SK-N-SH treated with all-trans-retinoic acid at 6 μM for 48 hours (cell line): ENCODE data around the gene COL6A2.

Experiments used
- ATAC-seq: fragments of 200-7000 bp; cut with Tn5 transposase; 3 replicates; pipeline ENCODE4 v1.9.1; 2020; ENCODE audit warnings: mild to moderate bottlenecking, moderate library complexity
- ARNTL ChIP-seq: fragments of 450-650 bp; formaldehyde crosslinking; IDR thresholded peaks from 2 replicates; pipeline ENCODE4 v1.5.0; 2020; ENCODE audit warnings: low read depth, mild to moderate bottlenecking, moderate library complexity, borderline replicate concordance
- BACH2 ChIP-seq: fragments of 250-450 bp; sonication (Bioruptor Pico); IDR thresholded peaks from 2 replicates; pipeline ENCODE4 v1.9.0; 2021; ENCODE audit warnings: mild to moderate bottlenecking, borderline replicate concordance
- CSDC2 ChIP-seq: fragments of 250-450 bp; sonication (Bioruptor Pico); IDR thresholded peaks from 2 replicates; pipeline ENCODE4 v1.5.0; 2020; ENCODE audit warnings: mild to moderate bottlenecking, moderate library complexity
- ESRRG ChIP-seq: fragments of 250-450 bp; sonication (Bioruptor Pico); IDR thresholded peaks from 2 replicates; pipeline ENCODE4 v1.6.1; 2021; ENCODE audit warnings: mild to moderate bottlenecking
- GLIS3 ChIP-seq: fragments of 250-450 bp; sonication (Bioruptor Pico); IDR thresholded peaks from 2 replicates; pipeline ENCODE4 v1.5.0; 2020; ENCODE audit warnings: mild to moderate bottlenecking, moderate library complexity
- ISL1 ChIP-seq: fragments of 250-450 bp; sonication (Bioruptor Pico); IDR thresholded peaks from 2 replicates; pipeline ENCODE4 v2.1.2; 2022; ENCODE audit warnings: mild to moderate bottlenecking, moderate library complexity
- OSR1 ChIP-seq: fragments of 250-450 bp; sonication (Bioruptor Pico); IDR thresholded peaks from 2 replicates; pipeline ENCODE4 v1.8.0; 2022; ENCODE audit warnings: moderate library complexity, mild to moderate bottlenecking, inconsistent platforms
- PATZ1 ChIP-seq: fragments of 250-450 bp; sonication (Bioruptor Pico); IDR thresholded peaks from 2 replicates; pipeline ENCODE4 v1.8.0; 2020; ENCODE audit warnings: mild to moderate bottlenecking, moderate library complexity, borderline replicate concordance
- PPARA ChIP-seq: fragments of 250-450 bp; sonication (Bioruptor Pico); IDR thresholded peaks from 2 replicates; pipeline ENCODE4 v1.5.0; 2020; ENCODE audit warnings: mild to moderate bottlenecking, borderline replicate concordance
- RARB ChIP-seq: fragments of 250-450 bp; sonication (Bioruptor Pico); IDR thresholded peaks from 2 replicates; pipeline ENCODE4 v1.8.0; 2021; ENCODE audit warnings: mild to moderate bottlenecking, moderate library complexity
- SNAI2 ChIP-seq: fragments of 250-450 bp; sonication (Bioruptor Pico); IDR thresholded peaks from 2 replicates; pipeline ENCODE4 v1.5.0; 2020; ENCODE audit warnings: mild to moderate bottlenecking, moderate library complexity
- TCF4 ChIP-seq: fragments of 250-450 bp; sonication (Bioruptor Pico); IDR thresholded peaks from 2 replicates; pipeline ENCODE4 v1.8.0; 2021; ENCODE audit warnings: mild to moderate bottlenecking, moderate library complexity, borderline replicate concordance
- TOX ChIP-seq: fragments of 250-450 bp; sonication (Bioruptor Pico); IDR thresholded peaks from 2 replicates; pipeline ENCODE4 v1.8.0; 2021; ENCODE audit warnings: mild to moderate bottlenecking, moderate library complexity, borderline replicate concordance
- ZC3H10 ChIP-seq: fragments of 250-450 bp; sonication (Bioruptor Pico); IDR thresholded peaks from 2 replicates; pipeline ENCODE4 v1.5.1; 2021; ENCODE audit warnings: mild to moderate bottlenecking, moderate library complexity
- ZFP3 ChIP-seq: fragments of 250-450 bp; sonication (Bioruptor Pico); IDR thresholded peaks from 2 replicates; pipeline ENCODE4 v1.5.0; 2020; ENCODE audit warnings: mild to moderate bottlenecking, moderate library complexity
- ZFP30 ChIP-seq: fragments of 450-650 bp; formaldehyde crosslinking; IDR thresholded peaks from 2 replicates; pipeline ENCODE4 v1.5.0; 2022; ENCODE audit warnings: mild to moderate bottlenecking, moderate library complexity
- ZNF565 ChIP-seq: fragments of 450-650 bp; formaldehyde crosslinking; conservative IDR thresholded peaks from 2 replicates; pipeline ENCODE4 v1.5.0; 2020; ENCODE audit warnings: low read depth, mild to moderate bottlenecking, moderate library complexity
- ZNF70 ChIP-seq: fragments of 450-650 bp; formaldehyde crosslinking; IDR thresholded peaks from 2 replicates; pipeline ENCODE4 v1.5.0; 2020; ENCODE audit warnings: mild to moderate bottlenecking, moderate library complexity
- ZNF8 ChIP-seq: fragments of 450-650 bp; formaldehyde crosslinking; IDR thresholded peaks from 2 replicates; pipeline ENCODE4 v1.5.0; 2020; ENCODE audit warnings: mild to moderate bottlenecking, moderate library complexity
- TF ChIP-seq, protein P1 (sequence below): fragments of 250-450 bp; sonication (Bioruptor Pico); IDR thresholded peaks from 2 replicates; pipeline ENCODE4 v1.8.0; 2021; ENCODE audit warnings: low read depth, mild to moderate bottlenecking, moderate library complexity, borderline replicate concordance
- TF ChIP-seq, protein P2 (sequence below): fragments of 250-450 bp; sonication (Bioruptor Pico); IDR thresholded peaks from 2 replicates; pipeline ENCODE4 v1.5.1; 2021; ENCODE audit warnings: mild to moderate bottlenecking, moderate library complexity

The COL6A2 gene

GRCh38 chr21:46081862-46082712 is 15.8 kb upstream of the COL6A2 start (continued):
- TF ChIP-seq, protein P1, sequence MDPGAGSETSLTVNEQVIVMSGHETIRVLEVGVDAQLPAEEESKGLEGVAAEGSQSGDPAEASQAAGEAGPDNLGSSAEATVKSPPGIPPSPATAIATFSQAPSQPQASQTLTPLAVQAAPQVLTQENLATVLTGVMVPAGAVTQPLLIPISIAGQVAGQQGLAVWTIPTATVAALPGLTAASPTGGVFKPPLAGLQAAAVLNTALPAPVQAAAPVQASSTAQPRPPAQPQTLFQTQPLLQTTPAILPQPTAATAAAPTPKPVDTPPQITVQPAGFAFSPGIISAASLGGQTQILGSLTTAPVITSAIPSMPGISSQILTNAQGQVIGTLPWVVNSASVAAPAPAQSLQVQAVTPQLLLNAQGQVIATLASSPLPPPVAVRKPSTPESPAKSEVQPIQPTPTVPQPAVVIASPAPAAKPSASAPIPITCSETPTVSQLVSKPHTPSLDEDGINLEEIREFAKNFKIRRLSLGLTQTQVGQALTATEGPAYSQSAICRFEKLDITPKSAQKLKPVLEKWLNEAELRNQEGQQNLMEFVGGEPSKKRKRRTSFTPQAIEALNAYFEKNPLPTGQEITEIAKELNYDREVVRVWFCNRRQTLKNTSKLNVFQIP (CRISPR knock-in tag) = no peak
- TF ChIP-seq ZNF70 (CRISPR knock-in tag) = no peak

DNA sequence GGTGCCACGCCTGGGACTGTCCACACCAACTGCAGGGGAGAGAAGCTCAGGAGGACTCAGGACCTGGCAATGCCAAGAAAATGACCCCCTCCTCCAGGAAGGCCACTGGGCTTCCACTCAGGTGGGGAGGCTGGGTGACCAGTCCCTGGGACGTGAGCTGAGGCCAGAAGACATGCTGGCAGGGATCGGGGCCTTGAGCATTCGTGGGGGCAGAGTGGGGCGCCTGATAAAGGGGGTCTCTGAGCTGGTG is 15.3 kb upstream of the COL6A2 start:
- ATAC-seq = no peak
- TF ChIP-seq ZC3H10 (CRISPR knock-in tag) (no peak), PPARA (CRISPR knock-in tag) (no peak), ZFP3 (CRISPR knock-in tag) (no peak), ZNF8 (no peak), SNAI2 (no peak), BACH2 (CRISPR knock-in tag) (no peak), ZNF70 (CRISPR knock-in tag) (no peak), TCF4 (no peak), TOX (CRISPR knock-in tag) (no peak), ZFP30 (CRISPR knock-in tag) (no peak), RARB (CRISPR knock-in tag) (no peak), GLIS3 (no peak)
- TF ChIP-seq, protein P1 (CRISPR knock-in tag) = no peak
- TF ChIP-seq, protein P2, sequence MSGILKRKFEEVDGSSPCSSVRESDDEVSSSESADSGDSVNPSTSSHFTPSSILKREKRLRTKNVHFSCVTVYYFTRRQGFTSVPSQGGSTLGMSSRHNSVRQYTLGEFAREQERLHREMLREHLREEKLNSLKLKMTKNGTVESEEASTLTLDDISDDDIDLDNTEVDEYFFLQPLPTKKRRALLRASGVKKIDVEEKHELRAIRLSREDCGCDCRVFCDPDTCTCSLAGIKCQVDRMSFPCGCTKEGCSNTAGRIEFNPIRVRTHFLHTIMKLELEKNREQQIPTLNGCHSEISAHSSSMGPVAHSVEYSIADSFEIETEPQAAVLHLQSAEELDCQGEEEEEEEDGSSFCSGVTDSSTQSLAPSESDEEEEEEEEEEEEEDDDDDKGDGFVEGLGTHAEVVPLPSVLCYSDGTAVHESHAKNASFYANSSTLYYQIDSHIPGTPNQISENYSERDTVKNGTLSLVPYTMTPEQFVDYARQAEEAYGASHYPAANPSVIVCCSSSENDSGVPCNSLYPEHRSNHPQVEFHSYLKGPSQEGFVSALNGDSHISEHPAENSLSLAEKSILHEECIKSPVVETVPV (CRISPR knock-in tag) = no peak

GRCh38 chr21:46082963-46083790 is 14.7 kb upstream of the COL6A2 start:
- ATAC-seq = no peak
- TF ChIP-seq ZFP3 (CRISPR knock-in tag) (no peak), OSR1 (no peak), TOX (CRISPR knock-in tag) (no peak), CSDC2 (no peak), ZC3H10 (CRISPR knock-in tag) (no peak)
- TF ChIP-seq, protein P2 (CRISPR knock-in tag) = no peak

DNA sequence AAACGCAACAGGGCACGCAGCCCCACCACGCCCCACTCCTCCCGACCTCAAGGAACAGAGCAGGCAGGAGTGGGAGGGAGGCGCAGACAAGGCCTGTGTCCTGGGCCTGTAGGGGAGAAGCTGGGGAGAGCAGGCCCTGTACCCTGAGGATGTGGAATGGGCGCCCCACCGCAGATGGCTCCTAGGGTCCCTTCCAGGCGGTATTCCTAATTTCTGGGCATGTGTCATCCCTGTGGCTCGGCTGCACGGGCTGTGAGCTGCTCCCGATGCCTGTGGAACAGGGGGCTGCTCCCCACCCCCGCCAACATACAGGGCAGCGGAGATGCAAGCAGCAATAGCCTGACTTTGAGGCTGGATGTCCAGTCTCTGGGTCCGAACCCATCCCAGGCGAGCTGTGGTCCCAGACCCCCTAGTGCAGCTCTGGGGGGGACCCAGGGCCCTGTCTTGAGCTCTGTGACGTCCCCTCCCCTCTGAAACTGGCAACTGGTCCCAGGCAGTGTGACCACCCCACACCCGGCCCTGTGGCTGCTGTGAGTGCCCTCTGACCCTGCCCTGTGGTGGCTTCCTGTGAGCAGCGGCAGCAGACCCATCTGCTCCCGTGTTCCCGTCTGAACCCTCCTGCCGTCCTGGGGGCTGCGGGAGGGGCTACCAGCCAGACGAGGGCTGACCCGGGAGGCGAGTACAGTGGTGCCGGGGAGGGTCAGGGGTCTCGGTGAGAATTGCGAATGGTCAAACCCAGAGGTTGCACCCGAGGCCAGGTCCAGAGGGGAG is 13.9 kb upstream of the COL6A2 start:
- ATAC-seq = no peak
- TF ChIP-seq SNAI2 = no peak
- TF ChIP-seq ZNF565 (CRISPR knock-in tag) = no peak
- no peak for TF ChIP-seq RARB (CRISPR knock-in tag)
- no peak for TF ChIP-seq TCF4
- no peak for TF ChIP-seq ESRRG (CRISPR knock-in tag)
- TF ChIP-seq ISL1 (CRISPR knock-in tag) = no peak
- TF ChIP-seq ZC3H10 (CRISPR knock-in tag) = no peak
- TF ChIP-seq, protein P2 (CRISPR knock-in tag) = no peak
- TF ChIP-seq PATZ1 (CRISPR knock-in tag) = no peak
- TF ChIP-seq ZNF8 = no peak
- TF ChIP-seq ZFP30 (CRISPR knock-in tag) = no peak
- TF ChIP-seq CSDC2 = no peak
- TF ChIP-seq ARNTL = no peak
- TF ChIP-seq ZFP3 (CRISPR knock-in tag) = no peak
